ENCODE results near the gene RAD51B.
A peak's percentile ranks its signal among the peaks of the same experiment; 100 is the strongest.

Gene RAD51B

DNA sequence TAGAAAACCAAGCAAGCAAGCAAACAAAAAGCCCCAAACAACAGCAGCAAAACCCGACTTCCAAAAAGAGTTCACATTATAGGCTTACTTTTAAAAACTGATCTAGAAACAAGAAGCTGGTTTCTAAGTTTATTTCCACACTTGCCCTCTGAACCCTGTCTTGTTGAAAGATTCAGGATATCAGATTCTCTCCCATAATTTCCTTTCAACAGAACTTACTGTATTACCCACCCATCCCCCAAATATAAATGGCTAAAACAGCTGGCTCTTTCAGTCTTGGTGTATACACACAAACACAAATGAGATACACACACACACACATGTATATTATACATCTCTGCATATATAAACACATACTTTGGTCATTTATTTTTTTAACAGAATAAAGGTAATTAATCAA is 512.4 kb downstream of the RAD51B start:
- no peak for DNase-seq (ENCODE audit: low read depth)

- DNase-seq (ENCODE audit: low read depth), result no peak
Measured at GRCh38 chr14:68333262-68333661, 513.7 kb downstream of the RAD51B start.

- DNase-seq (ENCODE audit: low read depth), result no peak
Measured at GRCh38 chr14:68335312-68335711, 515.7 kb downstream of the RAD51B start.

GRCh38 chr14:68336165-68336564 is 516.6 kb downstream of the RAD51B start:
- DNase-seq (ENCODE audit: low read depth), result no peak

DNA sequence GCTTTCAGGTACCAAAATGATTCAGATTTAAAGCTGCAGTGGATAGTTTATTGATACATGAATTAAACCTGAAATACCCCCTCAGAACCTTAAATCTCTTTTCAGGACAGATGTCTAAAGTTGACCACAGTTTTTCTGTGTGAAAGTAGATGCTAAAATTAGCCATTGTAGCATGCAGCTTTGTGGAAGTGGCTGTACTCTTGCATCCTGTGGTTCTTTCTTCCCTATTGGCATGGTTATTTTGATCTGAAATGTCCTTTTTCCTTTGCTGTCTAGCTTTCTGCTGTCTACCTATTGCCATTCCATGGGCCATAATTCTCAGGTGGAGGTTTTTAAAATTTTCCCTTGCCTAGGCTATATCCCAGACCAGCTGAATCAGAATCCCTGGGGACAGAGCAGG is 517.7 kb downstream of the RAD51B start:
- DNase-seq (ENCODE audit: low read depth), result no peak

DNA sequence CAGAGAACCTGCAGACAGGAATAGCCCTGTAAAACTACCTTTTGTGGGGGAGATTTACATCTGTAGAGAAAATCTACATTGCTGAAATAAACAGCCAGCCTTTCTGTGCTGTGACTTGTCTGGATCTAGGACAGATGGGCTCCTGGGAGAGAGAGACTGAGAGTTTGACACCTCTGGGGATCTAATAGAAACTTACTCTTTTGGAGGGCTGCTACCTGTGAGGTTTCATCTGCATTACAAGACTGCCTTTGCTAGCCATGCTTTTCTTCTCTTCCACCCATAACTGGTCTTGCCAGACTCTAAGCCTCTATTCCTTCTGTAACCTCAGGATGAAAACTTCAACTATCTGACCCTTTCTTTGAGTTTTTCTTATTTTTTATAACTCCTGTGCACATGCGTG is 520.7 kb downstream of the RAD51B start:
- DNase-seq (ENCODE audit: low read depth), result no peak

DNA sequence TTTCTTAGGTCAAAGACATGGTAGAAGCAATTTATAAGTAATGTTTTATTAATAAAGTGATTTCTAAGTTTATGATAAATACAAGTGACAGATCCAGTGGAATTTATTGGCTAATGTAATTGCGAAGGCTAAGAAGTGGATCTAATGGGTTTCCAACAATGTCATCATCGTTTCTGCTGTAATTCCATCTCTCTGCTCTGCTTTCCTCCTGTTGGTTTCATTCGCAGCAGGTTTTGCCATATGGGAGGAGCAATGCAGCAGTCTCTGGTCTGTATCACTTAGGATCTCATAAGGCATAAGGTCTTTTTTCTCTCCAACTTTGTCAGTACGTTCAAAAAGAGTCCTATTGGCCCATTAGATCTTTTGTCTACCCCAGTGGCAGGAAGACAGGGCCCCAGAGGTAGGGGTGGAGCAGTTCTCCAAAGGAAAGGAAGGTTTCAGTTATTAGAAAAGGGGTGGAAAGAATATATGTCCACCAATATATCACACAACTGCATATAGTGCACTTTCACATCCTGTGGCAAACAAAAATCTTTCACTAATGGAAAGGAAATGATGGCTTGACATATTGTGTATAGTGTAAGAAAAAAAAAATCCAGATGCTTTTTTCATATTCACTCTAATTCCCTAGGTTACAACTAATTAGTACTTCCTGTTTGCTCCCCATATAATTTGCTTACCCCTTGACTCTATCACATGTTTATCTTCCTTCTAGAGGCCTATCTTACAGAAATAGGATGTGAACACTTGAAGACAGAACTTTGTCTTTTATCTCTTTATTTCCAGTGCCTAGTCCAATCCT is 522.0 kb downstream of the RAD51B start:
- no peak for DNase-seq (ENCODE audit: low read depth)

- no peak for DNase-seq (ENCODE audit: low read depth)
Measured at GRCh38 chr14:68342216-68342763, 522.7 kb downstream of the RAD51B start.

DNA sequence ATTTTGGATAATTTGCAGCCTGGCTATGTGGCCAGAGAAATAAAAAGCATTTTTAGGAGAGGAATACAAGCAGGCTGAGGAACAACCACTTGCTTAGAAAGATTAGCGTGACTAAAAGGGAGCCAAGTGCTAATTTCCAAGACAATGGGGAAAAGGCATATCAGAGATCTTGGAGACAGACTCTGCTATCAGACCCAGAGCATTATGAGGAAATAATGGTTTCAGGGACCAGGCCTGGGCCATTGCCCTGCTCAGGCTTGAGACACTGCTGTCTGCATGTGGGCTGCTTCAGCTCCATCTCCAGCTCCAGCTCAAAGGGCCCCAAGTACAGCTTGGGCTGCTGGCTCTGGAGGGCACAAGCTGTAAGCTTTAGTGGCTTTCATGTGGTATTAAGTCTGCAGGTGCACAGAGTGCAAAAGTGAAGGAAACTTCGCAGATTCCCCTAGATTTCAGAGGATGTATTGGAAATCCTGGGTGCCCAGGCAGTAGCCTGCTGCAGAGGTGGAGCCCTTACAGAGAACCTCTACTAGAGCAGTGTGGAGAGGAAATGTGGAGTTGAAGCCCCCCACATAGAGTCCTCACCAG is 524.0 kb downstream of the RAD51B start:
- no peak for DNase-seq (ENCODE audit: low read depth)

GRCh38 chr14:68345738-68346137 is 526.2 kb downstream of the RAD51B start:
- no peak for DNase-seq (ENCODE audit: low read depth)

DNA sequence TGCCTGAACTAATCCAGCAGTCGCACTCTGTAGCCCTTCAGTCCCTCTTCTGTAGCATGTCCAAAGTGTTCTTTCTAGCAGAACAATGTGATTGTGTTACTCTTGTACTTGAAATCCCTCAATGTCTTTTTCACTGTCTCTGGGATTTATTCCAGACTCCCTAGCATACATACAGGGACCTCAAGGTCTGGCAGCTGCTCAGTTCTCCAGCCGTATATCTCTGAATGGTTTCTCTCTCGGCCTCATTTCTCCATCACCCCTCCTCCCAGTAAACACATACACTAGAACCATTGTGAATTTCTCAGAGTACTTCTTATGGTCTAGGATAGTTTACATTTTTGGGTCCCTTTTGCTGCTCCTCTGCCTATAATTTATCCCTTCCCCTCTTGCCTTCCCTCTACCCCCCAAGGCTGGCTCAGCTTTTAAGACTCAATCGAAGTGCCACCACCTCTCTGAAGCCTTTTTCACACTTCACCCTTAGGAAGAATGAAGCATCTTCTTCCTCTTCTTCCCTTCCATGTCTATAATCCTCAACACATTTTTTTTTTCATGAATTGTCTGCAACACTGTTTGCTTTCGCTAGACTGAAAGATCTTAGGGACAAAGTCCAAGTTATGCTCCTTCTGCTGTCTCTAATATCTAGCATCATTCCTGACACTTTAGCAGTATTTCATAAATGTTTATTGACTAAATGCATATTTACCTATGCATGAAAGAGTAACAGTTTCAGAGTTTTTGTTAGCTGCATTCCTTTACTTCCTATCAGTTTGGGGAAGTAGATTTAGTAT is 527.2 kb downstream of the RAD51B start:
- DNase-seq (ENCODE audit: low read depth), result no peak

DNA sequence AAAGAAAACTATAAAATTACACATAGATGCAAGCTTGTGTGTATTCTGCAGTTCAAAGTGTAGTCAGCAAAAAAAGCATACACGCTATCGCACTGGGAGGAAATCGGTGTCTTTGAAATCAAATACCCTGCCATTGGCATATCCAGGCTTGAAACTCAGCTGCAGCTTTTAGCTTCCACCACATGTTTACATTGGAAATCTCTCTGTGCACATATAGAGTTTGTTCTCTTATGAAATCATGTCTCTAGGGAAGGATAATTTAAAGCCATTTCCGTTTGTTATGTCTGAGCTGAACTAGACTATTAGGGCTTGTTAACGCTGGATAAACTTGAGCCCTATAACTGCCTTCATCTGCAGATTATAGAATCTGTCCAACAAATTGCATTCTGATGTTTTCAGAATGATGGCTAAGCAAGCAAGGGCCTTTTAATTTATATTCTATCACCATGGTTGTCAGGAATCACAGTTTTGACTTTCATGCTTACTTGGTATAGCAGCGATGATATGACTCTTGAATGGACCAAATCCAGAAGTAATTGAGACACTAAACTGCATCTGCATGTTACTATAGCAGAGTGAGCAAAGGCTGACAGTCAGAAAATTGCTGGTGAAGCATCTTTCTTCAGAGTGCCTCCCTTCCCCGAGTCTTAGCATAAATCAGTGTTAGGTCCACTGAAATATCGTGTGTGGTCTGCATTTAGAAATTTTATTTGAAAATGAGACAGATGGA is 530.5 kb downstream of the RAD51B start:
- peak; percentile 51 for DNase-seq (ENCODE audit: low read depth)

DNA sequence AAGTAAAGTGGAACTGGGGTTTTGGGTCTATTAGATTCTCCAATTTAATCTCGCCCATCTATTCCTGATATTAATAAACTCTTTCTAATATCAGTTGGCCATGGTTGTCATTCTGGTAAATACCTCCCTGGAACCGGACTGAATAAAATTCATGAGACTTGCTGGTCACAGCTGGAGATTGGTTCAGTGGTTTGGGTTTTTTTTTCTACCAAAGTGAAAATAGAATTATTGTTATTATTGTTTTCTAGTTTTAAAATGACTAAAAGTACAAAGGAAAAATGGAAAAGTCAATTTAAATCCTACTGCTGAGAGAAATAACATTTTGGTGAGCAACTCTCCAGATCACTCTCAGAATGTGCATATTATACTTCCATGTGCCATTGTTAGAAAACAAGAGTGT is 535.8 kb downstream of the RAD51B start:
- no peak for DNase-seq (ENCODE audit: low read depth)

- DNase-seq (ENCODE audit: low read depth), result no peak
Measured at GRCh38 chr14:68357777-68358176, 538.2 kb downstream of the RAD51B start.

GRCh38 chr14:68358500-68358899 is 538.9 kb downstream of the RAD51B start:
- no peak for DNase-seq (ENCODE audit: low read depth)

DNA sequence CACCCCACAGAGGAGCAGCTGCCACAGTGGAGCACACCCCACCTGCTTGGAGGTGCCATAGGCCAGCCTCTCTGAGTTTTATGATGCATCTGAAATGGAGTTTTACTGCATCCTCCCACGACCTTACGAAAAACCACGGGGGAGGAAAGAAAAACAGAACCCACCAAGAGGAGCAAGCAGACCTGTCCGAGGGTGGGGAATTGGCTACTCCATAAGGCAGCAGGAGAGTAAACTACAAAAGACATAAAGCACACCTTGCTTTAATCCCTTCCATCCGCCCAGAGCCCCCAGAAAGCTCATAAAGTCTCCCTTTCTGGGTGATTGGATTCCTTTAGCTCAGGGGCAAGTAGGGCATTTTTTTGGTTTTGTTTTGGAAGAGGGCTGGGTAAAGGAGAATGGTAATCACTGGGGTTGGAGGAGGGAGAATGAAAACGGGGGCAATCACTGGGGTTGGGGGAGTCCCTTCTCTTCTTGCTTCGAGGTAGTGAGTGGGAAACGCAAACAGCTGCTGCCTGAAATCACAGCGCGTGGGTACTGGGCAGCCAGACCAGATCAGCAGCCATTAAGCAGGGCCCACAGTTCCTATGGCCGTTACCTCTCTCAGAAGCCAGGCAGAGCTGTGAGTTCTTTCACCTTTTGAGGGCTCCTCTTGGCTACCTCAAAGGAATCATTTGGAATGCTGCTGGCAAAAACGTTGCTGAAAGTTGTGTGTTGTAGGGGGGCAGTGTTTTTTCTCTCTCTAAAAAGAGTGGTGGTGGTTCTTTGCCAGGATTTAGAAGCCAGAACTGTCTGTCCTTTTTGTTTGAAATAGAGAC is 539.6 kb downstream of the RAD51B start:
- no peak for DNase-seq (ENCODE audit: low read depth)

DNA sequence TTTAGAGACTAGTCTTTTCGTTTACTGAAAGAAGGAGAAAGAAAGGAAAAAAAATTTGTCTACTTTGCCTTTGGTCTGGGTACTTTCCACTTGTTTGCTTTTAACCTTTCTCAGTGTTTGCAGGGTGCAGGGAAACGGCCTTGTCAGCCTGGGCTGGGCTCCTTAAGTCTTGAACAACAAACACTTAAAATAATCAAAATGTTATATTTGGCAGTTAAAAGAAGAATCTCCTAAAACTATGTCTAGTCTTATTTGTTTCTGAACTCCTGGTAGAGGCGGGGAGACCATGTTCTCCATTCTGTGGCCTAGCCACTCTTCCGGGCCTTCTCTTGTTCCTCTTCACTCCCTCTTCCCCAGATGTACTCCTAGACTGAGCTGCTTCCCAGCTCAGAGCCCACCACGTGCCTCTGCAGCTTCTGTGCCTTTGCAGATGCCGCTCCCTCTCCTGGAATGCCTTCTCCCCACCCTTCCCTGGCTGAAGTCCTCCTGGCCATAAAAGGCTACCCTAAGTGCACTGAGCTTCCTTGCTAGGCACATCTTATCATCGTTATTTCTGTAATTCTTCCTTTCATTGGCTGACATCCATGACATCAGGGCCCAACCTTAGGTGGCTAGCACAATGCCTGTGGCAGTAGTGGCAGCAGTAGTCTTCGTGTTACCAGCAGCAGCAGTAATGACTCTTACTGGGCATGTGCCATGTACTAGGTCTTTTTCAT is 540.4 kb downstream of the RAD51B start:
- no peak for DNase-seq (ENCODE audit: low read depth)

- DNase-seq (ENCODE audit: low read depth), result peak; percentile 27
Measured at GRCh38 chr14:68361231-68361630, 541.7 kb downstream of the RAD51B start.

DNA sequence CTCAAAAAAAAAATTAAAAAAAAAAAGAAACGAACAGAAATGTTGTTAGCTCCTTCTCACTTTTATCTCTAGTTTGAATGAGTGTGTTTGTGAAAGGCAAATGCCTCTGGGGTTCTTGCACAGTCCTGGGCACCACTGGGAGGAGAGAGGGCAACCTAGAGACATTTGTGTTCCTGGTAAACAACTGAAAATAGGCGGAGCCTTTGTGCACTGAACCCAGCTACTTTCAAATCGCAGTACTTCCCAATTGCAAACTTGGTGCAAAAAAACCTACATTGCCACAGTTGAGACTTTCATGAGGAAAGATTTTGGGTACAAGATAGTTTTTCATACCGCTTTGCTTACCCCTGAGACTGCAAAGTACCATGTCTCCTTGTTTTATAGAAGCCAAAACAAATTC is 543.3 kb downstream of the RAD51B start:
- DNase-seq (ENCODE audit: low read depth), result no peak

- no peak for DNase-seq (ENCODE audit: low read depth)
Measured at GRCh38 chr14:68363466-68363842, 543.9 kb downstream of the RAD51B start.
